ENCODE measurements around the gene MINDY4B. TPM values are rescaled to one million over a fixed set of nuclear protein-coding genes. Genes with fewer than 3 reads are reported as not detected.

The MINDY4B gene
- total RNA-seq, 2 donors from 2014 or later: not detected

DNA sequence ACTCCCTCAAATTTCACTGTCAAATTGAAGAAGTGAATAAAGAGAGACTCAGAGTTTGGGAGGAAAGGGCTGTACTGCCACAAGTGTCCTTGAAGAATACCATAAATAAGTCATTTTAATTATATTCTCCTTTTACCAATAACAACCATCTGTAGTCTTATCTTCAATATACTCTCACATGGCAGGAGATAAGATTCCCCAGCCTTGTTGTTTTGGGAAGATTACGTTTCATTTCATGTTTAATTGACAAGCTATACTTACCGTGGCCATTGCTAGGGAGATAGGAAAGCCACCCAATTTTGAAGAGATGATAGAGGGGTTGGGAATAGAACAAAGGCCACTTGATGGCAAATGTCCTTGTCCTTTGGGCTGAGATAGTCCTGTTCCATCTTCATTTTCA is 2.3 kb downstream of the MINDY4B start:
- Histone ChIP-seq H3K4me1 (no peaks in the 10 kb centered on the region), H3K27ac (no peak overlapping the region), H3K36me3 (replicated peaks in 1 of 2; ENCODE audit: insufficient read depth in 1 of 2, low read depth in 2 of 2) (no peaks in the 10 kb centered on the region), H3K27me3 (no peaks in the 10 kb centered on the region), H3K9me3 (no peaks in the 10 kb centered on the region), H3K4me3 (no peak overlapping the region)
- 51% methylated on average over 2 of the region's 2 CpGs for WGBS, 2 donors
- ATAC-seq (no peak), DNase-seq (no peak)
- intact Hi-C loops (cut with DNase I): no loop called here
- TF ChIP-seq, protein P1, sequence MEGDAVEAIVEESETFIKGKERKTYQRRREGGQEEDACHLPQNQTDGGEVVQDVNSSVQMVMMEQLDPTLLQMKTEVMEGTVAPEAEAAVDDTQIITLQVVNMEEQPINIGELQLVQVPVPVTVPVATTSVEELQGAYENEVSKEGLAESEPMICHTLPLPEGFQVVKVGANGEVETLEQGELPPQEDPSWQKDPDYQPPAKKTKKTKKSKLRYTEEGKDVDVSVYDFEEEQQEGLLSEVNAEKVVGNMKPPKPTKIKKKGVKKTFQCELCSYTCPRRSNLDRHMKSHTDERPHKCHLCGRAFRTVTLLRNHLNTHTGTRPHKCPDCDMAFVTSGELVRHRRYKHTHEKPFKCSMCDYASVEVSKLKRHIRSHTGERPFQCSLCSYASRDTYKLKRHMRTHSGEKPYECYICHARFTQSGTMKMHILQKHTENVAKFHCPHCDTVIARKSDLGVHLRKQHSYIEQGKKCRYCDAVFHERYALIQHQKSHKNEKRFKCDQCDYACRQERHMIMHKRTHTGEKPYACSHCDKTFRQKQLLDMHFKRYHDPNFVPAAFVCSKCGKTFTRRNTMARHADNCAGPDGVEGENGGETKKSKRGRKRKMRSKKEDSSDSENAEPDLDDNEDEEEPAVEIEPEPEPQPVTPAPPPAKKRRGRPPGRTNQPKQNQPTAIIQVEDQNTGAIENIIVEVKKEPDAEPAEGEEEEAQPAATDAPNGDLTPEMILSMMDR (IDR thresholded peaks at IDR 0.05): no peak
- no peak for TF ChIP-seq POLR2A (IDR thresholded peaks at IDR 0.05)

DNA sequence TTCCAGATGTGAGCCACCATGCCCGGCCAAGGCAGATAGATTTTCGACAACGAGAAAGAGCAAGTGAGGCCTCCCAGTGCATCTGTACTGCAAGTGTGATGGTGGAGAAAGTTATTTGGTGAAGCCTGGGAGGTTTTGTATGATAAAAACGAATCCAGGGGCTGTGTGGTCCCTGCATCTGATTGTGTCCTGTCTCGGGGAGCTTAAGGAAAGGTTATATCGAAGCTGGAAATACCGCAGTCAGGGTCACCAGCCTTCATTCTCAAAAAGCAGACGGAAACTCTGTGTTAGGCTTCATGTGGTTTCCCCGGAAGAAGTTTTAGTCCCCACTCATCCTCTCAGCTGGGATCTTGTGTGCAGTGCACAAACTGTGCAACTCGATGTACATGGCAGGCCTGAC is 3.4 kb downstream of the MINDY4B start:
- DNase-seq: no peak
- Histone ChIP-seq H3K4me1 (no peaks in the 10 kb centered on the region), H3K36me3 (replicated peaks in 1 of 2; ENCODE audit: insufficient read depth in 1 of 2, low read depth in 2 of 2) (no peaks in the 10 kb centered on the region), H3K27ac (no peak overlapping the region), H3K9me3 (no peaks in the 10 kb centered on the region), H3K27me3 (no peaks in the 10 kb centered on the region), H3K4me3 (no peak overlapping the region)
- 77 to 79% methylated on average over 10 of the region's 10 CpGs for WGBS, 2 donors
- no peak for TF ChIP-seq POLR2A (IDR thresholded peaks at IDR 0.05)
- TF ChIP-seq, protein P1 (IDR thresholded peaks at IDR 0.05): no peak
- no peak for ATAC-seq
- intact Hi-C loops (cut with DNase I): no loop called here

DNA sequence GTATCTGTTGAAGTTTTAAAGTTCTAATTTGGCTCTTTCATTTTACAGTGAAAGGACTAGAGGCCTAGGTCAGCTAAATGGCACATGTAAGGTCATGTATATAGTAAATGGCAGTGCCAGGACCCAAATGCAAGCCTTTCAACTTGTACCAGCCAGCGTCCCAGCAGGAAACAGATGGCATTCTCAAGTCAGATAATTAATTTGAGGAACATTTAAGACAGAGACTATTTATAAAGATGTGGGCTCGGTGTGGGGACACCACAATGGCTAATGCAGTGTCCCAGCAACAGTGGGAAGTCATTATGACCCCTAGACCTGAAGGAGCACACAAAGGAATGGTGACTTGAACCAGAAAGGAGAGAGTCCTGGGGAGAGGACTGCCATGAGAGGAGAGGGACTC is 6.1 kb downstream of the MINDY4B start:
- WGBS, 2 donors: 73 to 77% methylated on average over 2 of the region's 2 CpGs
- intact Hi-C loops (cut with DNase I): no loop called here

GRCh38 chr3:150898046-150898754 is 7.0 kb downstream of the MINDY4B start:
- TF ChIP-seq, protein P1 (IDR thresholded peaks at IDR 0.05): no peak
- TF ChIP-seq POLR2A (IDR thresholded peaks at IDR 0.05): no peak
- intact Hi-C loops (cut with DNase I): no loop called here
- ATAC-seq (no peak), DNase-seq (no peak)
- H3K4me1 ChIP-seq: no peaks in the 10 kb centered on the region
- no peaks in the 10 kb centered on the region for H3K9me3 ChIP-seq
- 64 to 69% methylated on average over 3 of the region's 3 CpGs for WGBS, 2 donors
- H3K36me3 ChIP-seq (replicated peaks in 1 of 2; ENCODE audit: insufficient read depth in 1 of 2, low read depth in 2 of 2): no peaks in the 10 kb centered on the region
- no peak overlapping the region for H3K27ac ChIP-seq
- no peaks in the 10 kb centered on the region for H3K27me3 ChIP-seq
- H3K4me3 ChIP-seq: no peak overlapping the region

More for the DNA sequence above, 6.1 kb downstream of the MINDY4B start:
- H3K27ac ChIP-seq: no peak overlapping the region
- H3K36me3 ChIP-seq (replicated peaks in 1 of 2; ENCODE audit: insufficient read depth in 1 of 2, low read depth in 2 of 2): no peaks in the 10 kb centered on the region
- TF ChIP-seq, protein P1 (IDR thresholded peaks at IDR 0.05): no peak
- no peak for TF ChIP-seq POLR2A (IDR thresholded peaks at IDR 0.05)
- H3K9me3 ChIP-seq: no peaks in the 10 kb centered on the region
- no peak overlapping the region for H3K4me3 ChIP-seq
- H3K27me3 ChIP-seq: no peaks in the 10 kb centered on the region
- ATAC-seq (no peak), DNase-seq (no peak)
- no peaks in the 10 kb centered on the region for H3K4me1 ChIP-seq

DNA sequence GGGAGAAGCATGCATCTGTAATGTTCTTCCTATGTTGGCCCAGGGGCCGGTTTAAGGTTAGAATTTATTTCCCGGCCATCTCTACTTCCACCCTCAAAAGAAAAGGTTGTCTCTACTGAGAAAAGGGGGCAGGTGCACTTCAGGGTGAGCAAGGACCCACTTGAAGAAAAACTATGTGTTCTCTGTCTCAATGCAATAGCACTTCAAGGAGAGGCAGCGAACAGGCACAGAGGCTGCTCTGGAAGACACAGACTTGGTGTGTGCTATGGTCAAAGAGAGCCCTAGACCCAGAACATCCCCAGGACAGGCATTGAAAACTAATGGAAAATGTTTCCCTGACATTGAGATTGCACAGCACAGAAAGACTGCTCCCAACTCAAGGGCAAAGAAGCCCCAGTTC is 7.6 kb downstream of the MINDY4B start:
- ATAC-seq (no peak), DNase-seq (no peak)
- TF ChIP-seq, protein P1 (IDR thresholded peaks at IDR 0.05): no peak
- TF ChIP-seq POLR2A (IDR thresholded peaks at IDR 0.05): no peak
- Histone ChIP-seq H3K27me3 (no peaks in the 10 kb centered on the region), H3K9me3 (no peaks in the 10 kb centered on the region), H3K27ac (no peak overlapping the region), H3K4me3 (no peak overlapping the region), H3K36me3 (replicated peaks in 1 of 2; ENCODE audit: insufficient read depth in 1 of 2, low read depth in 2 of 2) (no peaks in the 10 kb centered on the region), H3K4me1 (no peaks in the 10 kb centered on the region)
- intact Hi-C loops (cut with DNase I): no loop called here
- 83 to 95% methylated on average over 3 of the region's 3 CpGs for WGBS, 2 donors
